Measurements from ENCODE around the gene FBXO28.

GRCh38 chr1:224113545-224113917, 380 bp upstream of the FBXO28 start:
- no peak for TF ChIP-seq CTCF (conservative IDR thresholded peaks at IDR 0.05; ENCODE audit: low read depth, low read length)
- no peak for TF ChIP-seq EZH2 (IDR thresholded peaks at IDR 0.05; ENCODE audit: borderline replicate concordance, low read depth, low read length, poor library complexity, severe bottlenecking)
